ENCODE results near the gene CDH24.

- no peak for TF ChIP-seq POLR2AphosphoS5 (IDR thresholded peaks at IDR 0.05; ENCODE audit: low read depth, low read length)
- TF ChIP-seq POLR2A (IDR thresholded peaks at IDR 0.05; ENCODE audit: low read depth, low read length): no peak
- no peak for TF ChIP-seq TAF1 (IDR thresholded peaks at IDR 0.05; ENCODE audit: borderline replicate concordance, low read depth, low read length)
These were observed 22.4 kb upstream of the CDH24 start for GRCh38 chr14:23079716-23080115.
